Measurements from ENCODE around the gene SLC16A8.
"Not testable (repeated sequence)": the region's sequence is repeated elsewhere in the genome, so short reads cannot be mapped to it uniquely, and the experiment has no call there.

The SLC16A8 gene

GRCh38 chr22:38083931-38084631 is at the start of gene SLC16A8:
TSS of gene SLC16A8 (minus strand) at chr22:38084184. CDS start at chr22:38082873, 1,311 bp downstream.
- no peak for DNase-seq

- no peak for DNase-seq
Observed at GRCh38 chr22:38133331-38133730, 49.3 kb upstream of the SLC16A8 start.

GRCh38 chr22:38132794-38133193 is 48.8 kb upstream of the SLC16A8 start:
- DNase-seq: no peak

GRCh38 chr22:38132136-38132535 is 48.2 kb upstream of the SLC16A8 start:
- no peak for DNase-seq

GRCh38 chr22:38131399-38131798 is 47.4 kb upstream of the SLC16A8 start:
- DNase-seq: no peak

- no peak for DNase-seq
Observed at GRCh38 chr22:38129856-38130255, 45.9 kb upstream of the SLC16A8 start.

- DNase-seq: no peak
Observed at GRCh38 chr22:38129021-38129420, 45.0 kb upstream of the SLC16A8 start.

- DNase-seq: no peak
Observed at GRCh38 chr22:38127869-38128268, 43.9 kb upstream of the SLC16A8 start.

- DNase-seq: no peak
Observed at GRCh38 chr22:38126928-38127668, 43.1 kb upstream of the SLC16A8 start.

GRCh38 chr22:38125751-38126201 is 41.8 kb upstream of the SLC16A8 start:
- DNase-seq: no peak

- no peak for DNase-seq
Observed at GRCh38 chr22:38125038-38125610, 41.1 kb upstream of the SLC16A8 start.

- DNase-seq: no peak
Observed at GRCh38 chr22:38124236-38124974, 40.4 kb upstream of the SLC16A8 start.

- DNase-seq: no peak
Observed at GRCh38 chr22:38122616-38123015, 38.6 kb upstream of the SLC16A8 start.

GRCh38 chr22:38120359-38121110 is 36.6 kb upstream of the SLC16A8 start:
- no peak for DNase-seq

GRCh38 chr22:38118747-38119146 is 34.8 kb upstream of the SLC16A8 start:
- not testable (repeated sequence) for DNase-seq

GRCh38 chr22:38118182-38118581 is 34.2 kb upstream of the SLC16A8 start:
- no peak for DNase-seq

- DNase-seq: not testable (repeated sequence)
Observed at GRCh38 chr22:38117556-38117955, 33.6 kb upstream of the SLC16A8 start.

- no peak for DNase-seq
Observed at GRCh38 chr22:38115423-38116205, 31.6 kb upstream of the SLC16A8 start.

- no peak for DNase-seq
Observed at GRCh38 chr22:38114484-38115398, 30.8 kb upstream of the SLC16A8 start.

- no peak for DNase-seq
Observed at GRCh38 chr22:38112381-38112780, 28.4 kb upstream of the SLC16A8 start.
